Embryonic facial prominence (tissue), 1 donor: ENCODE data around the gene C2CD4A.

Experiments used
- DNase-seq: peaks from one replicate; pipeline ENCODE4 v3.0.0-alpha.2; 2016; ENCODE audit errors: extremely low spot score

C2CD4A gene

GRCh38 chr15:62060113-62060895 is 6.5 kb upstream of the C2CD4A start, which contains the start of gene VPS13C:
Gene VPS13C, minus strand, starts transcription at chr15:62060447. Its CDS starts 73 bp downstream, at chr15:62060374.
- DNase-seq: peak; percentile 64

GRCh38 chr15:62060896-62061280 is 5.9 kb upstream of the C2CD4A start:
- no peak for DNase-seq

- DNase-seq: no peak
These were observed 2.7 kb upstream of the C2CD4A start for GRCh38 chr15:62063825-62064635.

- no peak for DNase-seq
These were observed 769 bp downstream of the C2CD4A start for GRCh38 chr15:62067448-62068044.

- no peak for DNase-seq
These were observed 1.5 kb downstream of the C2CD4A start for GRCh38 chr15:62068071-62068809.

GRCh38 chr15:62068810-62069167 is 2.0 kb downstream of the C2CD4A start:
- DNase-seq: no peak

- no peak for DNase-seq
These were observed 2.8 kb downstream of the C2CD4A start for GRCh38 chr15:62069551-62069950.

- no peak for DNase-seq
These were observed 5.0 kb downstream of the C2CD4A start for GRCh38 chr15:62071711-62072308.

GRCh38 chr15:62075595-62076277 is 9.0 kb downstream of the C2CD4A start:
- DNase-seq: no peak

GRCh38 chr15:62079594-62079993 is 12.8 kb downstream of the C2CD4A start:
- DNase-seq: no peak

- no peak for DNase-seq
These were observed 16.7 kb downstream of the C2CD4A start for GRCh38 chr15:62083194-62084154.

- no peak for DNase-seq
These were observed 19.0 kb downstream of the C2CD4A start for GRCh38 chr15:62085740-62086139.

GRCh38 chr15:62087671-62088352 is 21.0 kb downstream of the C2CD4A start:
- DNase-seq: no peak

GRCh38 chr15:62088353-62088693 is 21.5 kb downstream of the C2CD4A start:
- DNase-seq: no peak

- no peak for DNase-seq
These were observed 22.8 kb downstream of the C2CD4A start for GRCh38 chr15:62089616-62090015.

GRCh38 chr15:62090988-62091387 is 24.2 kb downstream of the C2CD4A start:
- DNase-seq: no peak

GRCh38 chr15:62093809-62094208 is 27.0 kb downstream of the C2CD4A start:
- DNase-seq: no peak

GRCh38 chr15:62094388-62094787 is 27.6 kb downstream of the C2CD4A start:
- no peak for DNase-seq

GRCh38 chr15:62099094-62099601 is 32.4 kb downstream of the C2CD4A start:
- DNase-seq: no peak
